HepG2 (cell line): ENCODE measurements around the gene ZBTB20. TPM values are rescaled to one million over a fixed set of nuclear protein-coding genes. Genes with fewer than 3 reads are reported as not detected.

Source experiments
- ATAC-seq: fragments of 200-7000 bp; cut with Tn5 transposase; 3 replicates; pipeline ENCODE4 v1.9.1; 2020; ENCODE audit warnings: mild to moderate bottlenecking, moderate library complexity
- BruUV-seq: library from RNA; stranded (reverse); fragments of 400-500 nt; replicated peaks from 2 replicates; lab custom pipeline; 2021; lab: Mats Ljungman, UMichigan
- CTCF ChIA-PET: fragments of 300-600 bp; formaldehyde crosslinking; extraction: SDS; loops from one replicate; lab custom pipeline; 2021; ENCODE audit warnings: low total read pairs, inconsistent platforms, low intra/inter-chr PET ratio; lab: Yijun Ruan, JAX
- POLR2A ChIA-PET: fragments of 350-600 bp; sonication (Branson Sonifier 250); formaldehyde crosslinking; loops from one replicate; lab custom pipeline; 2020; ENCODE audit warnings: antibody characterized with exemption, inconsistent platforms; lab: Yijun Ruan, JAX
- DNase-seq: peaks from one replicate; pipeline ENCODE4 v3.0.0-alpha.2; 2015; ENCODE audit warnings: low spot score
- FAIRE-seq: peaks from 3 replicates; lab custom pipeline; 2011; peaks lifted over from hg19 to GRCh38; lab: Jason Lieb, UNC
- H2AFZ ChIP-seq: one replicate; pipeline ENCODE4 v1.6.1; 2011; ENCODE audit warnings: low read length, inconsistent platforms
- H3K27ac ChIP-seq: fragments of 300-600 bp; 3 replicates; pipeline ENCODE4 v1.8.0; 2011; ENCODE audit warnings: mixed run types, mild to moderate bottlenecking, mixed read lengths, low read length, inconsistent platforms; ENCODE audit not compliant: insufficient read depth; ENCODE audit errors: extremely low read length
- H3K27me3 ChIP-seq, 2 experiments: fragments of 200-600 bp in 1 of 2; 2 replicates in 1 of 2; 3 replicates in 1 of 2; pipeline versions ENCODE4 v1.6.0 to v1.8.0; 2011; ENCODE audit warnings: low read length in 2 of 2, mild to moderate bottlenecking in 2 of 2, moderate library complexity in 2 of 2, inconsistent platforms in 1 of 2; ENCODE audit not compliant: insufficient read depth in 2 of 2, control insufficient read depth in 1 of 2
- H3K36me3 ChIP-seq, 2 experiments: fragments of 200-600 bp in 1 of 2; replicated peaks in 1 of 2; 2 replicates in 1 of 2; 3 replicates in 1 of 2; pipeline versions ENCODE4 v1.5.1 to v1.8.0; 2011; ENCODE audit warnings: low read length in 2 of 2, inconsistent platforms in 1 of 2; ENCODE audit not compliant: insufficient read depth in 2 of 2, control insufficient read depth in 1 of 2
- H3K4me1 ChIP-seq: 2 replicates; pipeline ENCODE4 v1.5.1; 2012; ENCODE audit warnings: low read length, inconsistent platforms; ENCODE audit not compliant: insufficient read depth
- H3K4me2 ChIP-seq: 2 replicates; pipeline ENCODE4 v1.6.0; 2011; ENCODE audit warnings: low read depth, low read length, inconsistent platforms
- H3K4me3 ChIP-seq, 3 experiments: fragments of 200-600 bp in 1 of 3; sonication (generic), shearing (Covaris generic) in 1 of 3; replicated peaks in 1 of 3; 2 replicates each; pipeline ENCODE4 v1.5.1; 2011 to 2016; ENCODE audit warnings: low read length in 3 of 3, inconsistent platforms in 2 of 3, low read depth in 2 of 3, mild to moderate bottlenecking in 2 of 3, control low read depth in 1 of 3, mixed read lengths in 1 of 3; ENCODE audit not compliant: insufficient read depth in 1 of 3
- H3K79me2 ChIP-seq: one replicate; pipeline ENCODE4 v1.6.1; 2011; ENCODE audit warnings: low read length, inconsistent platforms; ENCODE audit not compliant: insufficient read depth
- H3K9ac ChIP-seq: 2 replicates; pipeline ENCODE4 v1.6.0; 2011; ENCODE audit warnings: mild to moderate bottlenecking, low read depth, low read length, inconsistent platforms; ENCODE audit not compliant: insufficient read depth
- H3K9me3 ChIP-seq: 2 replicates; pipeline ENCODE4 v1.5.1; 2012; ENCODE audit warnings: mild to moderate bottlenecking, low read length
- H4K20me1 ChIP-seq: 2 replicates; pipeline ENCODE4 v1.6.0; 2011; ENCODE audit warnings: inconsistent platforms, mild to moderate bottlenecking, low read length, moderate library complexity; ENCODE audit not compliant: insufficient read depth
- POLR2G ChIP-seq: fragments of 200-400 bp; formaldehyde crosslinking; IDR thresholded peaks from 2 replicates; pipeline ENCODE4 v1.6.1; 2018; ENCODE audit warnings: mild to moderate bottlenecking, low read depth, low read length, moderate library complexity
- RARG ChIP-seq: sonication (generic); formaldehyde crosslinking; IDR thresholded peaks from 2 replicates; pipeline ENCODE4 v1.4.0; 2020; ENCODE audit warnings: low read depth, mild to moderate bottlenecking, missing genetic modification reagents
- RBFOX2 ChIP-seq: fragments of 200-400 bp; formaldehyde crosslinking; IDR thresholded peaks from 2 replicates; pipeline ENCODE4 v1.6.1; 2017; ENCODE audit warnings: low read depth, mild to moderate bottlenecking, low read length
- RELA ChIP-seq: sonication (generic); formaldehyde crosslinking; IDR thresholded peaks from 2 replicates; pipeline ENCODE4 v1.4.0; 2020; ENCODE audit warnings: missing genetic modification reagents
- TOE1 ChIP-seq: sonication (generic); formaldehyde crosslinking; IDR thresholded peaks from 2 replicates; pipeline ENCODE4 v1.4.0; 2020; ENCODE audit warnings: mild to moderate bottlenecking, missing genetic modification reagents
- ZNF264 ChIP-seq: sonication (generic); formaldehyde crosslinking; IDR thresholded peaks from 2 replicates; pipeline ENCODE4 v1.4.0; 2020; ENCODE audit warnings: missing genetic modification reagents
- ZNF713 ChIP-seq: sonication (generic); formaldehyde crosslinking; IDR thresholded peaks from 2 replicates; pipeline ENCODE4 v1.4.0; 2020; ENCODE audit warnings: mild to moderate bottlenecking, missing genetic modification reagents
- WGBS: methylation state at CpG from one replicate; pipeline ENCODE4 v1.1.6; 2017; ENCODE audit warnings: low lambda C conversion rate; 5-methylcytosine and 5-hydroxymethylcytosine counted together
- in situ Hi-C: cut with HindIII; loops from 2 replicates; pipeline ENCODE4 v1.10.0; 2017; ENCODE audit warnings: low pct_unique_long_range_greater_than_20kb; ENCODE audit not compliant: extremely low pct_ligation_motif_present
- intact Hi-C: fragments of 100-400 bp; cut with micrococcal nuclease; formaldehyde crosslinking; loops from one replicate; pipeline ENCODE4 v1.10.0; 2022; ENCODE audit not compliant: unreplicated experiment
- polyA plus RNA-seq, 8 experiments: library from polyadenylated mRNA; depleted of rRNA in 3 of 8; stranded (reverse) in 7 of 8; unstranded in 1 of 8; fragments of >200 nt; fragmentation: Illumina TruSeq in 4 of 8; extraction: Trizol in 4 of 8; gene quantifications; 2 replicates each; pipeline versions ENCODE4 v1.2.1 to v1.2.3, GENCODE V29; 2011 to 2016; ENCODE audit warnings: low read depth in 4 of 8, missing spikeins in 1 of 8, mixed read lengths in 1 of 8; ENCODE audit not compliant: insufficient read depth in 1 of 8
- total RNA-seq, 5 experiments: library from RNA; depleted of rRNA; stranded (reverse); fragments of >200 nt; fragmentation: Illumina TruSeq; extraction: Trizol; gene quantifications; 2 replicates each; pipeline ENCODE4 v1.2.3, GENCODE V29; 2016; ENCODE audit warnings: low read depth in 1 of 5
- TF ChIP-seq, protein P1 (sequence below): sonication (generic); formaldehyde crosslinking; IDR thresholded peaks from 2 replicates; pipeline ENCODE4 v1.4.0; 2020; ENCODE audit warnings: missing genetic modification reagents, mild to moderate bottlenecking, borderline replicate concordance

ZBTB20 gene
- total and polyA plus RNA-seq, 2 of the 13 experiments (the other 11 are each of a cell fraction or from before 2014, with no cell fraction given): 1.9 to 8.8 TPM

DNA sequence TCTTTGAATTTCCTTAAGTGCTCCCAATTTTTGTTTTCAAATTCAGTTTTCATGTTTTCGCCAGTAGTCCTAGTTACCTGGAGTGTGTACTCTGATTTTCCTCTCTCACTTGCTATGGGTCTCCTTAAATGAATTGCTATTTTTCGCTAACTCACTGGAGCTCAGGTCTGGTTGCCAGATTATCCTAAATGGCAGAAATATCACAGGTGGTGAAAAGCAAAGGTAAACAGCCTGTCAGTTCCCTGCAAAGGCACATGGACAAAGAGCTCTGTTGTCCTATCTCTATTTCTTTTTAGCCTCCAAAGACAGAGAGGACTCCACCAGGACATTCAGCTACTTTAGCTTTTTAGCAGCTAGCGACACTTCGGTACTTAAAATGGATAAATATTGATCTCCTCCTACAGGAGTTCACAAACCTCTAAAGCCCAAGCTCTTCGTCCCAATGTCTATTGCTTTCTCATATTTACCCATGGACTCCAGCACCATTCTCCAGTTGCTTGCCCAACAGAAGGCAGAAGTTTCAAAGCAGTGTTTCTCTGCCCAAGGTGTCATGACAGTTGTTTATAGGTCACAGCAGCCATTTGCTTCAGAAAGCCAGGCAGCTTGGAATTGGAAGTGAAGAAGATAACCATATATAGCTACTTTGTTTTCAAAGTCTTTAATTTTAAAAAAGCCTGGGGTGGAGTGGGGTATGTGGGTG is 12.3 kb downstream of the ZBTB20 start:
- H3K27ac ChIP-seq: no peak overlapping the region
- H3K36me3 ChIP-seq: no peaks in the 10 kb centered on the region
- BruUV-seq: no TSS peak
- no peaks in the 10 kb centered on the region for H3K79me2 ChIP-seq
- in situ Hi-C loops (no loop called here), intact Hi-C loops (no loop called here)
- ChIA-PET POLR2A (no interaction called here), CTCF (no interaction called here)
- no peak overlapping the region for H3K4me3 ChIP-seq
- ATAC-seq (no peak), DNase-seq (no peak), FAIRE-seq (no peak)
- WGBS: 57% methylated on average over 5 of the region's 5 CpGs
- H3K27me3 ChIP-seq: no peaks in the 10 kb centered on the region
- H3K4me1 ChIP-seq: no peaks in the 10 kb centered on the region
- TF ChIP-seq ZNF264 (CRISPR knock-in tag) (no peak), RBFOX2 (no peak), RELA (no peak), TOE1 (no peak), ZNF713 (CRISPR knock-in tag) (no peak), POLR2G (no peak), RARG (CRISPR knock-in tag) (no peak)
- TF ChIP-seq, protein P1, sequence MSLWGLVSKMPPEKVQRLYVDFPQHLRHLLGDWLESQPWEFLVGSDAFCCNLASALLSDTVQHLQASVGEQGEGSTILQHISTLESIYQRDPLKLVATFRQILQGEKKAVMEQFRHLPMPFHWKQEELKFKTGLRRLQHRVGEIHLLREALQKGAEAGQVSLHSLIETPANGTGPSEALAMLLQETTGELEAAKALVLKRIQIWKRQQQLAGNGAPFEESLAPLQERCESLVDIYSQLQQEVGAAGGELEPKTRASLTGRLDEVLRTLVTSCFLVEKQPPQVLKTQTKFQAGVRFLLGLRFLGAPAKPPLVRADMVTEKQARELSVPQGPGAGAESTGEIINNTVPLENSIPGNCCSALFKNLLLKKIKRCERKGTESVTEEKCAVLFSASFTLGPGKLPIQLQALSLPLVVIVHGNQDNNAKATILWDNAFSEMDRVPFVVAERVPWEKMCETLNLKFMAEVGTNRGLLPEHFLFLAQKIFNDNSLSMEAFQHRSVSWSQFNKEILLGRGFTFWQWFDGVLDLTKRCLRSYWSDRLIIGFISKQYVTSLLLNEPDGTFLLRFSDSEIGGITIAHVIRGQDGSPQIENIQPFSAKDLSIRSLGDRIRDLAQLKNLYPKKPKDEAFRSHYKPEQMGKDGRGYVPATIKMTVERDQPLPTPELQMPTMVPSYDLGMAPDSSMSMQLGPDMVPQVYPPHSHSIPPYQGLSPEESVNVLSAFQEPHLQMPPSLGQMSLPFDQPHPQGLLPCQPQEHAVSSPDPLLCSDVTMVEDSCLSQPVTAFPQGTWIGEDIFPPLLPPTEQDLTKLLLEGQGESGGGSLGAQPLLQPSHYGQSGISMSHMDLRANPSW (CRISPR knock-in tag): no peak
- H3K4me2 ChIP-seq: no peak overlapping the region
- no peaks in the 10 kb centered on the region for H3K9me3 ChIP-seq
- H3K9ac ChIP-seq: no peak overlapping the region
- no peaks in the 10 kb centered on the region for H4K20me1 ChIP-seq
- H2AFZ ChIP-seq: no peak overlapping the region
